IPS-NIHi7 (cell line): Measurements from ENCODE around the gene FAM237A.
A peak's percentile ranks its signal among the peaks of the same experiment; 100 is the strongest.

ENCODE experiments used
- DNase-seq: peaks from one replicate; pipeline ENCODE4 v3.0.0; 2012; ENCODE audit warnings: mixed read lengths; ENCODE audit errors: extremely low spot score

Gene FAM237A

GRCh38 chr2:206642075-206643025, at the start of gene FAM237A:
Gene FAM237A, plus strand, starts transcription at chr2:206642487. Its CDS starts 1,750 bp downstream, at chr2:206644237.
- peak; percentile 84 for DNase-seq

DNA sequence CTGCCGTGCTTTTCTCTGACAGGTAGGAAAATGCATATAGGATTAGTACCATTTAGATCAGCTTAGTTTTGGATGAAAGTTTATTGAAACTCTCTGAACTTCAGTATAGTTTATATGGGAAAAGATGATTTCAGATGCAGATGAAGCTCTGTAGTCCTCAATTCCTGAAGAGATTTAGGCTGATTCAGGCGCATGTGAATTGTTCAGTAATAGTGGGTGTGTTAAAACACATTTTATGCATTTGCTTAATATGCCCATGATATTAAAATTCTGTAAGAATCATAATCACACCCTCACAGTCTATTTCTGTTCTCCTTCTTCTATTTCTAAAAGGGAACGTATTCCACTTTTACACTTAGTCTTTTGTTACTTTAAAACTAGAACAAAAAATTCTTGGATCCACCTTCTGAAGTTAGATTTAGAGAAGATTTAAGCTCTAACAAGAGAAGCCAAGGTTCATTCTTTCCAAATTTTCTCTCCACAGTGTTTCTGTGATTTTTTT, 44.5 kb upstream of the FAM237A start:
- no peak for DNase-seq

DNA sequence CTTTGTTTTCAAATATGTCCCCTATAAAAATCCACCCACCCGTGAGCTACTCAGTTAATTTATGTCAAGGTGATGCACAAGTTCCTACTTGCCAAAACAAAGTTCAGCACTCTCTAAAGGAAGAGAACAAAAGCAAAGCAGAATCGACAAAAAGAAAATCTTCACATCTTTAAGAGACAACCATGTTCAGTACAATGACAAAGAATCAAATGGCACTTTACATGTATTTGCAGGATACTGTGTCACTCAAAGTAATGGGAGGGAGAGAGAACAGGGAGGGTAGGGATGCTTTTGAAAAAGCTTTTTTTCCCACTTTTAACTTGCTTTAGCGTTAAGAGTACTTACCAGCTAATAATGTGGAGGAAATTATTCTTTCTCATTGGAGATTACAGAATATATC, 39.0 kb upstream of the FAM237A start:
- no peak for DNase-seq

DNA sequence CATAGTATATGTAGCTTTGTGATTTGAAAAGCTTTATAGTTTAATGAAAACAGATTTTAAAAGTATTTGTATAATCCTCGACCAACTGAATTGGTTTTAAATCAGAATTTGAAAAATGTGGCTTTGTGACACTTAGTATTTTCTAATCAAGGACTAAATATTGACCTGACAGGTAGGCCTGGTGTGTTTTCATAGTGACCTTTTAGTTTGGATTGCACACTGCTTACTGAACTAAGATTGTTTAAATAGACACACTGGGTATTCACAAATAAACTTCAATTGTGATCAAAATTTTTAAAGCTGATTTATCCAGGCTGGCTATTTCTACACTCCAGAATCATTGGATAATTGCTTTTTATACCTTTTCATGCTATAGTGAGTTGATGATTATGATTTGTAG, 31.8 kb upstream of the FAM237A start:
- no peak for DNase-seq

GRCh38 chr2:206611191-206611590, 31.1 kb upstream of the FAM237A start:
- DNase-seq: no peak

DNA sequence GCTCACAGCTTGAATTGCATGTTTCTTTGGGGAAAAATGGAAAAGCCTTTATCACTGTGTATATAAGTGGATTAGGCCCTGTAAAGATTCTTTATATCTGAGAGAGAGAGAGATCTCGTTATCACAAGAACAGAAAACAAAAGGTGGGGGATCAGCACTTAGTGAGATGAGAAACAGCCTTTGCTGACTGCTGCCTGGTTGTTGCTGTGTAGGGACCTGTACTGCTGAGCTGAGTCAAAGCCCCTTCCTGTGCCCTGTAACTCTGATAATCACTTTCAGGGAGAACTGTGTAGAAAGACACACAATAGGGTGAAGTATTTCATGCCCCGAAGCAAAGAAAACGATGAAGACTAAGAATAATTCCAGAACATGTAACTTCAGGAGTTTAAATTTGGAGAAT, 30.6 kb upstream of the FAM237A start:
- DNase-seq: no peak

GRCh38 chr2:206614811-206615210, 27.5 kb upstream of the FAM237A start:
- peak; percentile 21 for DNase-seq

- no peak for DNase-seq
These were observed 26.7 kb upstream of the FAM237A start for GRCh38 chr2:206615417-206616089.

GRCh38 chr2:206616151-206616550, 26.1 kb upstream of the FAM237A start:
- DNase-seq: no peak

GRCh38 chr2:206619011-206619410, 23.3 kb upstream of the FAM237A start:
- no peak for DNase-seq

- DNase-seq: no peak
These were observed 16.2 kb upstream of the FAM237A start for GRCh38 chr2:206626108-206626507.

DNA sequence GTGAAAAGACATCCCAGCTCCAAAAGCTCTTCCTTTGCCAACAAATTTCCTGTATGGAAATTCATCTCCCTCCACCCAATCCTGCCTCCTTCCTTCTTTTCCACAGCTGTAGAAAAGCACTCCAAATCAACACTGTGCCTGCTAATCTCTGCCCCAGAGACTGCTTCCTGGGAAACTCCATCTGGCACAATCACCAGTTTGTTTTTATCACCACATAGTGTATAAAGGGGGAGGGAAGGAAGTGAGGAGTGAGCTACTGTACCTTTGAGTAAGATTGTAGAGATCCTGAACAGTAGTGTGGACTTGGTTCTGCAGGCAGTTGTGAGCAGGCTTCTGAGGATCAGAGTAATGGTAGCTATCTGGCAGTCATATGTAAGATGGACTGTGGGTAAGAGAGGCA, 14.7 kb upstream of the FAM237A start:
- DNase-seq: no peak

GRCh38 chr2:206631340-206631739, 10.9 kb upstream of the FAM237A start:
- no peak for DNase-seq

- no peak for DNase-seq
These were observed 7.3 kb upstream of the FAM237A start for GRCh38 chr2:206635015-206635414.

GRCh38 chr2:206639636-206640035, 2.7 kb upstream of the FAM237A start:
- DNase-seq: no peak

DNA sequence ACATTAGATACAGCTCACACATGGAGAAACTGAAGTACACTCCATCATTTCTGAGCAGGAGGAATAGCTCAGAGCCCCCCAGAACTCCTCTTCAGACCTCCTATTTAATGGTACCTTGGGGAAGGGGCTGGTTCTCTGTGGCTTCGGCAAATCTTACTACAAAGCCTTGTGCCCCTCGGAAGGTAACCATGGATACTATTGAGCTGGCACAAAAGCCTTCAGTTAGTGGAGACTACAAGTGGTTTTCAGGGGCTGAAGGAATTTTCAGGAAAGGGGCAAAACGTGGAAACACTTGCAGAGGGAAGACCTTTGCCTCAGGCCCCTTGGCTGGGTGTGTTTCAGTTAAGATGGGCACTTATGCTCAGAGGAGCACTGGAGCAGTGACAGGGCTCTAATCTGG, 1.1 kb upstream of the FAM237A start:
- peak; percentile 13 for DNase-seq

- no peak for DNase-seq
These were observed 5.7 kb downstream of the FAM237A start for GRCh38 chr2:206647985-206648384.

- no peak for DNase-seq
These were observed 14.8 kb downstream of the FAM237A start for GRCh38 chr2:206657087-206657486.

DNA sequence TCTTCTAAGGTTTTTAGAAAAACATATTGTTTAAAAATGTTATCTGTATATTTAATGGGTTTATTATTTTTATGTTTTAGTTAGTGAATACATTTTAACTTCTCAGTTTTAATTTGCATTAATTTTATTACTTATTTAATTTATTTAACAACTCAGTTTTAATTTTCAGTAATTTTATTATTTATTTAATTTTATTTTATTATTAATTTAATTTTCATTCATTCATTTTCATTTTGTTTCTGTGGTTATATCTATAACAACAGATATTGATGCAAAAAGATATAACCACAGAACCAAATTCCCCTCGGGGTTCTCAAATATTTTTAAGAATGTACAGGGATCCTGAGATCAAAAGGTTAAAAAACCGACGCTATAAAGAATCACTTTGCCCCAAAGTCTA, 23.0 kb downstream of the FAM237A start:
- DNase-seq: no peak

DNA sequence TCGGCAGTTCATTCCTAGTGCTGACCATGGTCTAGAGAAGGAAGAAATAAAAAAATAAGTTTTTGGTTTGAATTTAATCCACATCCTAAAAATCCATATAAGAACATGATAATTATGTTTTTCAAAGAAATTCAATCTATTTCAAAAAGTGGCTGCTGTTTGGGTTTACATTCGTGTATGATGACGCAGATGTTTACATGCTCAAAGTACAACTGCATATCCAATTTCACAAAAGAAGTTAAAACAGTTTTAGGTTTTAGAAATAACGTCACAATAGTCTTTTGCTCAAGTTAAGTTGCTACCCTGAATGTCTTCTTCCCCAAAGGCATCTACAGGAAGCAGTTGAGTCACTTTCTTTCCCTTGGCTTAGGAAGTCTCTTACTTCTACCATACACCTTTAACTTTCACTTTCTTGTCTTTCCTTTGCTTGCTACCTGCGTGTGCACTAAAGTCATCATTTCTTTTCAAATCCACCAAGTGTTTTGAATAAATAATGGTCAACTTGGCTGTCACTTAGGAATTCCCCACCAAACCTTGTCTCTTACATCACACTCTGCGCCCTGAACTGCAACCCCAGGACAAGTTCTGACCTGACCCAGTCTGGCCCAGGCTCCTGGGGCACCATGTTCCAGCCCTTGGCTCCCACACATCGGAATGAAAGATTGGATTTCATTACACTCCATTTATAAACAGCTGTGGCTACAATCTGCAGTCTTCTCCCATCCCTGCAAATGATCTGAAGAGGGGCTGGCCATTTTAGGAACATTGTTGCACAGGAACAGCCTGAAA, 28.4 kb downstream of the FAM237A start:
- no peak for DNase-seq

DNA sequence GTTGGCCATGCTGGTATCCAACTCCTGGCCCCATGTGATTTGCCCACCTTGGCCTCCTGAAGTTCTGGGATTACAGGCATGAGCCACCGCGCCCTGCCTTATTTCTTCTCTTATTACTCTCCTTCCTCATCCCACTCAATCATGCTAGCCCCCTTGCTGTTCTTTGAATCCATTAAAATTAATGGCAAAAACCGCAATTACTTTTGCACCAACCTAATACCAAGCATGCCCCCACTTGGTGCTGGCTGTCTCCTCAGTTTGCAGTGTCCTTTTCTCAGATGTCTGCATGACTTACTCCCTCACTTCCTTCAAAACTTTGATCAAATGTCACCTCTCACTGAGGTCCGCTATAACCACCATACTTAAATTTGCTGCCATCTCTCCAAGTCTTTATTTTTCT, 41.3 kb downstream of the FAM237A start:
- no peak for DNase-seq

- DNase-seq: no peak
These were observed 46.2 kb downstream of the FAM237A start for GRCh38 chr2:206688453-206688852.
